Stimulated activated CD4-positive, alpha-beta T cell treated with anti-CD3 and anti-CD28 coated beads, Interleukin-12 subunit alpha, Interleukin-12 subunit beta, amount 100 ng/mL, for 4 hours (primary cell): ENCODE measurements around the gene MERTK.
"Not testable (repeated sequence)": the region's sequence is repeated elsewhere in the genome, so short reads cannot be mapped to it uniquely, and the experiment has no call there.

Experiments
- DNase-seq: peaks from one replicate; pipeline ENCODE4 v3.0.0-alpha.2; 2020

The MERTK gene

DNA sequence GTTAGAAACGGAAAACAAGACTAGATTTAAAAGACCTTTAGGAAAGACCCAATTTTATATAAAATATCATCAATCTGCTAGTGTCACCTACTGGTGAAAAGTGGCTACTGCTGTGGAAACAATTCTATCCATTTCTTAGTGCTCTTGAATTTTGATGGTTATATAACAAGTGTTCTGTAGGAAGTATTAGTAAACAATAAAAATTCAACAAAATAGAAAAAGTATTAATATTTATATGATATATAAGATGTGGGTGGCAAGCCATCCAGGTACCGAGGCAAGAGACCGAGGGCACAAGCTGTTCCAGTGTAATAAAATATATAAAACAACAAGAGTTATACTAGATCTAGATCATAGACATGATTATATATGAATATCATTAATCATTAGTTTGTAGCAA, 150.5 kb downstream of the MERTK start:
- DNase-seq, result no peak

DNA sequence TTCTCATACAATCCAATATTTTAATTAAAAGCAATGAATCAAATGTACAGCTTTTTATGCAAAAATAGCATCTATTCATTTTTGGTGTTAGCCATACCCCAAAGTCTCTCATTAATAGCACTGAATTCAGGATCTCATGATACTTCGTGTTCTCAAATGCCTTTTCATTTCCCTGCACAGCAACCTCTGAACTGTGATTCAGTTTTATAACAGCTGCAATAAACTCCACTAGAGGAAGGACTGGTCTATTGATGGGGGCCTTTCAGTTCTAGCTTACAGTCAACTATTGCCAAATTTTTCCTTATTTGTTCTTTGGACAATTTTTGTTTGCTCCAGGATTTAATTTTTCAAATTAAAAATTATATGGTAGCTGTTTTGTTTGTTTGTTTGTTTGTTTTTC, 151.9 kb downstream of the MERTK start:
- DNase-seq, result no peak

DNA sequence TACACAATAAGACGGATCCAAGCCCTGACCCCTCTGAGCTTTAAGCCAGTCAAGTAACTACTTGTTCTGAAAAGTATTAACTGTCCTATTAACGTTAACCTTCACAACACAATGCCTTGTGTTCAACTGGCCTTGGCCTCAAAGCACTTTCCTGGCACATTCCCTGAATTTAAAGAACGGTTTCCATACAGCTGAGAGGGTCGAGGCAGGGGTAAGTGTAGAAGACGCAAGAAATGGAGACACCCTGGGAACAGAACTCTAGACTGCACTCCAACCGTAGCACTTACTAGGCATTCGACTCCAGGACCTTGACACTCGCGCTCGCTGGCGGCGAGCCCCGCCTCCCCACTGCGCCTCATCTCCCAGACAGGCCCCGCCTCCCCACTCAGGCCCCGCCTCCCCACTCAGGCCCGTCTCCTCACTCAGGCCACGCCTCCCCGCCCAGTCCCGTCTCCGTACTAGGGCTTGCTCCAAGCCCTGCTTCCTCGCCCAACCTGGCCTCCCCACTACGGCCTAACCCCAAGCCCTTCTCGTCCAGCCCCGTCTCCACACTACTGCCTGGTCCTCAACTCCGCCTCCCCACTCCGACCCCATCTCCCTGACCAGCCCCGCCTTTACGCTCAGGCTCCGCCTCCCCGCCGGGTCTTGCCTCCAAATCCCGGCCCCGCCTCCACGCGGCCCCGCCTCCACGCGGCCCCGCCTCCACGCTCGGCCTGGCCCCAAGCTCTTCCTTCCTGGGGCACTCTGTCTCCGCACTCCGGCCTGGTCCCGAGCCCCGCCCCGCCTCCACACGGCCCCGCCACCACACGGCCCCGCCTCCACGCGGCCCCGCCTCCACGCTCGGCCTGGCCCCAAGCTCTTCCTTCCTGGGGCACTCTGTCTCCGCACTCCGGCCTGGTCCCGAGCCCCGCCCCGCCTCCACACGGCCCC, 155.8 kb downstream of the MERTK start:
- DNase-seq, result peak; percentile 99

DNA sequence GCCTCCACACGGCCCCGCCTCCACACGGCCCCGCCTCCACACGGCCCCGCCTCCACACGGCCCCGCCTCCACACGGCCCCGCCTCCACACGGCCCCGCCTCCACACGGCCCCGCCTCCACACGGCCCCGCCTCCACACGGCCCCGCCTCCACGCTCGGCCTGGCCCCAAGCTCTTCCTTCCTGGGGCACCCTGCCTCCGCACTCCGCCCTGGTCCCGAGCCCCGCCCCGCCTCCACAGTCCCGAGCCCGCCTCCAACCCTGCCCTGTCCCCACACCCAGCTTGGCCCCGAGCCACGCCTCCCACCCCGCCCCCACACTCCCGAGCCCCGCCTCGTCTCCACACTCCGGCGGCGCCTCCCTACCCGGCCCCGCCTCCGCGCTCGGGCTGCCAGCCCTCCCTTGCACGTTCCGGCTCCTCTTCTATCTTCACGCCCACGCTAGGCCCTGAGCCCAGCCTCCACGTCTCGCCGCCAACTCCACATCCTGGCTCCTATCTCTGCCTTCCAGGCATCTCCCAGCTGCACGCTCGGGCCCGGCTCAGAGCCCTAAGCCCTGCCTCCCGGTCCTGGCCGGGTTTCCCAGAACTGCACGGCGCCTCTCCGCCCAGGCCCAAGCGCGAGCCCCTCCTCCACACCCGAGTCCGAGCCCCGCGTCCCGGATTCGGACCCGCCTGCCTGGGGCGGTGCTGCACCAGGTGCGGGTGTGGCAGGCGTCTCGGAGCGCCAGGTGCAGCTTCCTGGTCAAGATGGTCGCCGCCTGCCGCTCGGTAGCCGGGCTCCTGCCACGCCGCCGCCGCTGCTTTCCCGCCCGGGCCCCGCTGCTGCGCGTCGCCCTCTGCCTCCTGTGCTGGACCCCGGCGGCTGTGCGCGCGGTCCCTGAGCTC, 156.7 kb downstream of the MERTK start, which contains the start of gene TMEM87B:
TSS of gene TMEM87B (plus strand) at position 423 of the 883 bp plus-strand sequence. CDS start at position 746, 323 bp downstream.
- peak; percentile 98 for DNase-seq

DNA sequence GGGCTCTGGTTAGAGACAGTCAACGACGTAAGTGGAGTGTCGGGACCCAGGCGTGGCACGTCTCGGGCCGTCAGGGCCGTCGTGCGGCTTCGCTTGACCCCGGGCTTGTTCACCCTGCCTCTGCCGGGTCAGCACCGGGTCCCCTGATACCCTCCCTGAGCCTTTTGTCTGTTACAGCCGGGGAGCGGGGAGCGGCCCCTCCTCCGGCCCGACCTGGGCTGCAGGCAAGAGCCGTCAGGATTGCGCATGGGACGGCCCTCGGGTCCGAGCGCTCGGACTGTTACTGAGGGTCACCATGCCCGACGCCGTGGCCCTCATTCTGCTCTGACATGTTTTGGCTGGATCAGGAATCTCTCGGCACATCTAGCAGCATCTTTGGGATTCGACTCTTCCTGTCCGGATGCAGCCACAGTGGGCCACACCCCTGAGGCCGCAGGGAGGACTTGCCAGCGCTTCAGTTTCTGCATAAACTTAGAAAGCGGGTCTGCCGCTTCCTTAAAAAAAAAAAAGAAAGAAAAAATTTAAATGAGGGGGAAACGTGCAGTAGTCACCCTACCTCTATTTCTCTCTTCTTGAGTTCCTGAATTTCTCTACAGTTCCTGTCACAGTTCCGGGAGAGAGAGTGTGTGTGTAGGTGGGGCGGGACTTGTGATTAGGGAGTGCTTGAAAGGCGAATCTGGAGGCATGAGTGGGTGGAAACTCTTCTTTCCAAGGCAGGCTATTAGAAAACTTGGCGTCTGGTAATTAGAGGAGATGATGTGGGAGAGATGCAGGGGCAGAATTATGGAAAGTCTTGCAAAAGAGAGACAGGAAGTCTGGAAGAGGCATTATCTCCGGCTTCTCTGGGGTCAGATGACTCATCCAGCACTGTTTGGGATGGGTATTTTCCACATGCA, 157.6 kb downstream of the MERTK start:
- DNase-seq, result peak; percentile 4

DNA sequence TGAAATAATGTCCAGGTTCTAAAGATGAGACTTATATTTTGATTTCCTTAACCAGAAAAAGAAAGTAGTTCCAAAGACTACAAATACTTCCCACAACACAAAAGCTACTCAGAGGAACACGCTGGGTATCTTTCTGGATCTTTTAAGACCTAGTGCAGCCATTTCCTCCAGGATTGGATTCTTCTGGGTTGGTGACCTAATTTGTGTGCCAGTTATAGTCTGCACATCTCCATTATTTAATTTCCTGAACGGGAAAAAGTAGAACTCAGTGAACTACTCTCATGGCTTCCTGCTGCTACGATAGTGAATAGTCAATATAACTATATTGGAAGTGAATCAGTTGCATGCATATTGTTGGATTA, 158.2 kb downstream of the MERTK start:
- DNase-seq, result no peak

DNA sequence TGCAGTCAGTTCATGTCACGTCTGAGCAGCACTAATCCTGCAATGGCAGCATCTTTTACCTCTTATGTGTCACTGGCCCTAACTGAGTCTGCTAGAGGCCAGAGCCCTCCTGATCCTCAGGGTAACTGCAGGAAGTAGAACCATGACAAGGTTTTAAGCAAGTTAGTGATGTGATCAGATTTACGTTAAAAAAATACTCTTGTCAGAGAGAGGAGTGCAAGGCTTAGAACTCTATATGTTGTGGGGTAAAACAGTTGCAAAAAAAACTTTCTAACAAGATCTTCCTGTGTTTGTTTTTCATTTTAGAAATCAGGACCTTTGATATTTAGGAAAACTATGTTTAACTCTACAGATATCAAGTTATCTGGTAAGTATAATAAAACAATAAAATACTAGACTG, 161.3 kb downstream of the MERTK start:
- no peak for DNase-seq

DNA sequence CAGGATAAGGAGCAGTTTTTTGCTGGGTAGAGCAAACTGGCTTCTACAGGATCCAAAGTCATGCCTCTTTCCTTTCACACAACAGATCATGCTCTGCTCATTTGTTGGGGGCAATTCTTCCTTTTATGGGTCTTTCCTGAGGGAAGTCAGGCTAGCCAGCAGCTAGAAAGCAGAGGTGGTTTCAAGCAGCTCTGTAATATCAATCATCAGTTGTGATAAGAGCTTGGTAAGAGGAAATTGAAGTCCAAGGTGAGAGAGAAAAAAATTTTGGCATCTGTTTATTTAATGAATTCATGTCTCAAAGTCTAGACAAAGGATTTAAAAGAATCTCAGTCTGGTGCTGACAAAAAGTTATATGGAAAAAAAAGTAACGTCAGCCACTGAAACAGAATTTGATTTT, 162.9 kb downstream of the MERTK start:
- DNase-seq, result no peak

DNA sequence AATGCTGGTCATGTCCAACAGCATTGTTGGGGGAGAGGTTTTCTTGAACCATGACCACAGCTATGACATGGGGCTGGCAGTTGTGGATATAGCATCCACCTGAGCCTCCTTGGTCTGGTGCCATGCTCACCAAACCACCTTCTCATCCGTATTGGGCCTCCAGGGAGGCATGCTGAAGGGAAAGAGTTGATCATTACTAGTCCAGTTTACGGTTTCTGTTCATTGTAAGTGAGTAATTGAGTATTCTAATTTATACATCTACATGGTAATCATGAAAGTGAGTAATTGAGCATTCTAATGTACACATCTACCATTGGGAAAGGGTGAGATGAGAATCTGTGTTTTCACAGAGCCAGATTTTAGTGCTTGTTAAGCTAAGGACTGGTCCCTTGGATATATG, 163.4 kb downstream of the MERTK start:
- DNase-seq, result no peak

DNA sequence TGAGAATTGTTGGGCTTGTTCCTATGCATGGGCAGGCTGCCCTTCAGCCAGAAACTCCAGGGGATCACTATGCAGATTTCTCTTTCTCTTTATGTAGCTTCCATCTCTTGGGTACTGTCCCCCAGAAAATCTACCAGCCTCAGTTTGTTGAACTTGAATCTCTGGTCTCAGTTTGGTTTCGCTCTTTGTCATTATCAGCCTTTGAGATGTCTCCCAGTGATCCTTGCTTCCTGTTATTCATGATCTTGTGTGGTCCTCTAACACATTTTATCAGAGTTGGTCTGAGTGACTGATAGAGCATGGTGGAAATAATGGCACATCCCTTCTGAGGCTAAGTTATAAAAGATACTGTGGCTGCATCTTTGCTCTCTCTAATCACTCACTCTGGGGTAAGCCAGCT, 164.5 kb downstream of the MERTK start:
- no peak for DNase-seq

DNA sequence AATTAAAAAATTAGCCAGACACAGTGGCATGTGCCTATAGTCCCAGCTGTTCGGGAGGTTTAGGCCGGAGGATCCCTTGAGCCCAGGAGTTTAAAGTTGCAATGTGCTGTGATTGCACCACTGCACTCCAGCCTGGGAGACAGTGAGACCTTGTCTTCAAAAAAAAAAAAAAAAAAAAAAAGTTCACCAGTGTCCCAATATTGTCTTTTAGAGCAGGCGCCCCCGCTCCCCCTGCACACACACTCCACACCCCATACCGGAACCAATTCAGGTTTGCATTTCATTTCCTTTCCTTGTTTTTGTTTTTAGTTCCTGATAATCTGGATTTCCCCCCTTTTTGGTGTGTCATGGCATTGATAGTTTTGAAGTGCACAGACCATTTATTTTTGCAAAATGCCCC, 167.1 kb downstream of the MERTK start:
- DNase-seq, result no peak

DNA sequence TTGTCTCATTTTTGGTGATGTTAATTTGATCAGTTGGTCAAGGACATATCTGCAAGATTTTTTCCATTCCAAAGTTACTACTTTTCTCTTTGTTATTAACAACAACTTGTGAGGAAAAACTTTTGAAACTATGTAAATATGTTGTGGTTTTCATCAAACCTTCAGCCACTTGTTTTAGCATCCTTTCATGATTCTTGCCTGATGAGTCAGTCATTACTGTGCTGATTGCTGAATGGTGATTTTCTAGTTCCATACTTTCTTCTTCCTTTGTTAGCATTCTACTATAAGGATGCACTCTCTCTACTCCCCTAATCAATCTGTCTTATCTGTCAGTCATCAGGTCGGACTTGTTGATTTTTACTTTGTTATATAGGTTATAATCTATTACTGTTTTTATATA, 167.6 kb downstream of the MERTK start:
- DNase-seq, result no peak

DNA sequence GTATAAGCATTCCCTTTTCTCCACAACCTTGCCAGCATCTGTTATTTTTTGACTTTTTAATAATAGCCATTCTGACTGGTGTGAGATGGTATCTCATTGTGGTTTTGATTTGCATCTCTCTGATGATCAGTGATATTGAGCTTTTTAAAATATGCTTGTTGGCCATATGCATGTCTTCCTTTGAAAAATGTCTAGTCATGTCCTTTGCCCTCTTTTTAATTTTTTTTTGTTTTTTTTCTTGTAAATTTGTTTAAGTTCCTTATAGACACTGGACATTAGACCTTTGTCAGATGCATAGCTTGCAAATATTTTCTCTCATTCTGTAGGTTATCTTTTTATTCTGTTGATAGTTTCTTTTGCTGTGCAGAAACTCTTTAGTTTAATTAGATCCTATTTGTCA, 171.4 kb downstream of the MERTK start:
- not testable (repeated sequence) for DNase-seq

DNA sequence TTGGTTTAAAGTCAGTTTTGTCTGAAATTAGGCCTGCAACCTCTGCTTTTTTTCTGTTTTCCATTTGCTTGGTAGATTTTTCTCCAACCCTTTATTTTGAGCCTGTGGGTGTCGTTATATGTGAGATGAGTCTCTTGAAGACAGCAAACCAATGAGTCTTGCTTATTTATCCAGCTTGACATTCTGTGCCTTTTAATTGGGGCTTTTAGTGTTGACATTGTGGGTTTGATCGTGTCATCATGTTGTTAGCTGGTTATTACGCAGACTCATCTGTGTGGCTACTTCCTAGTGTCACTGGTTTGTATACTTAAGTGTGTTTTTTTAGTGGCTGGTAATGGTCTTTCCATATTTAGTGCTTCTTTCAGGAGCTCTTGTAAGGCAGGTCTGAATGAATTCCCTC, 175.5 kb downstream of the MERTK start:
- DNase-seq, result no peak

DNA sequence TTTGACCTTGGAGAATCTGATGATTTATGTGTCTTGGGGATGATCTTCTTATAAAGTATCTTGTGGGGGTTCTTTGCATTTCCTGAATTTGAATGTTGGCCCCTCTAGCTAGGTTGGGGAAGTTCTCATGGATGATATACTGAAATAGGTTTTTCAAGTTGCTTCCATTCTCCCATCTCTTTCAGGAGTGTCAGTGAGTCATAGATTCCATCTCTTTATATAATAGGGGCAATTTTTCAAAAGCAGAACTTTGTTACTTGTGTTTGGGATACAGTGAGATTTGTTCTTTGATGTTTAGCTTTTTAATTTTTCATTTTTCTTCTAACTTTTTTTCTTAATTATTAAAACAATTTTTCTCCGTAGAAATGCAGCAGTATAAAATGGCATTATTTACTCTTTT, 176.1 kb downstream of the MERTK start:
- DNase-seq, result no peak

DNA sequence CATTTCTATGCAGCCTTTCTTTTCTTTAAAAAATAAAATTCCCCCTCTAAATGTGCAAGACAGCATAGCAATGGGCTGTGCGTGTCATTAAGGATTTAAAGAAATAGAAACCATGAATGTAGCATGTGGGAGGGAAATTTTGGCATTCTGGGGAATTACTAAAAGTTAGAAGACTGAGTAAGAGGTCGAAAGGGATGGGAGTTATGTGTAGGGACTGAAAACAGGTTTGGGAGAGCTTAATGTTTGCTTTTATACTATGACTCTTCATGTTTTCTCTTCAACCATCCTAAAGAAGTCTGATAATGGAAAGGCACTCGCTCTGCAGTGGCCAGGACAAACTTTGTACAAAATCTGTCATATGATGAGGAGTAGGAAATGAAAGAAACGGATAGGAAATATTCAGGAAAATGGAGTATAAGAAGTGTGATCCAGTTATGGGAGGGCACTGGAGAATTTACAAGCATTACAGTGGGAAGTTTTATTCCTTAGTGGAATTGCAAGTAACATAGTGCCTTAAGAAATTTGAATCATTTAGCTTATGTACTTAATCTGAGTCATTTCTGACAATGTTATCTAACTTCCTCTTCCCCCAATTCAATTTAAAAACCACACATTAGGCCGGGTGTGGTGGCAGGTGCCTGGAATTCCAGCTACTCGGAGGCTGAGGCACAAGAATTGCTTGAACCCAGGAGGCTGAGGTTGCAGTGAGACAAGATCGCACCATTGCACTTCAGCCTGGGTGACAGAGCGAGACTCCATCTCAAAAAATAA, 177.3 kb downstream of the MERTK start:
- DNase-seq, result no peak

DNA sequence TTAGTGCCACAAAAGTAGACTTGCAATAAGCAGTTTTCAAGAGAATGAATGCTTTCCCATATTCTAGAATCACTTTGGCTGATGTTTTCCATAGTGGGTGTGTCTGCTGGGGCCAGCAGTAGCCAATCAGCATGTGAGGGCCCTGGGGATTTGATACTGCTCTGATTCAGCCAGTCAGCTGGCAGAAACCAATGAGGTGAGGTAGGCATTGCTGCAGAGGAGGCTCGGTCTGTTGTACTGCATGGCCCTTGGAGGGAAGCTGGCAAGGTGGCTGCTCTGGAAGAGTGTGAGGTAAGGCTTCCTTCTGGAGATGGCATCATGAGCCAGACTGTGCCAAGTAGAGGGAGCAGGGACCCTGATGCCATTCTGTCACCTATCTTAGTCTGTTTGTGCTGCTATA, 179.4 kb downstream of the MERTK start:
- no peak for DNase-seq
